MM.1S (cell line): ENCODE data around the gene WBP11.

Source experiments
- CTCF ChIP-seq: fragments of 300-600 bp; sonication (generic); IDR thresholded peaks from 2 replicates; pipeline ENCODE4 v1.5.1; 2016; ENCODE audit warnings: antibody characterized with exemption, low read length, mixed read lengths
- EZH2 ChIP-seq: fragments of 300-600 bp; sonication (generic); optimal IDR thresholded peaks from 2 replicates; pipeline ENCODE3; 2017; ENCODE audit warnings: low read depth, mild to moderate bottlenecking, antibody characterized with exemption, low read length, mixed read lengths
- EZH2phosphoT487 ChIP-seq: fragments of 300-600 bp; sonication (generic); IDR thresholded peaks from 2 replicates; pipeline ENCODE4 v1.6.1; 2018; ENCODE audit warnings: antibody characterized with exemption, low read length

GRCh38 chr12:14769466-14769968 lies 33.8 kb downstream of the WBP11 start:
- no peak for TF ChIP-seq CTCF
- TF ChIP-seq EZH2 = no peak
- TF ChIP-seq EZH2phosphoT487 = no peak
